Stimulated activated CD8-positive, alpha-beta memory T cell treated with anti-CD3 and anti-CD28 coated beads, Interleukin-7, amount 100 ng/mL, for 4 hours (primary cell): ENCODE data around the gene DOCK2.
A peak's percentile ranks its signal among the peaks of the same experiment; 100 is the strongest.
"Not testable (repeated sequence)": the region's sequence is repeated elsewhere in the genome, so short reads cannot be mapped to it uniquely, and the experiment has no call there.

Experiments used
- DNase-seq, 2 donors: peaks; one replicate each; pipeline ENCODE4 v3.0.0-alpha.2; 2020; ENCODE audit warnings: low read depth in 2 of 2

Gene DOCK2

GRCh38 chr5:169637549-169638121 lies 560 bp downstream of the DOCK2 start:
- DNase-seq: peak; percentile 52 to 62

GRCh38 chr5:169641253-169641652 lies 4.2 kb downstream of the DOCK2 start:
- no peak for DNase-seq

GRCh38 chr5:169646856-169647255 lies 9.8 kb downstream of the DOCK2 start:
- no peak for DNase-seq

GRCh38 chr5:169647566-169647965 lies 10.5 kb downstream of the DOCK2 start:
- no peak for DNase-seq

- no peak for DNase-seq
Measured at GRCh38 chr5:169648725-169649310, 11.7 kb downstream of the DOCK2 start.

GRCh38 chr5:169649486-169649885 lies 12.4 kb downstream of the DOCK2 start:
- DNase-seq: no peak

GRCh38 chr5:169650701-169651331 lies 13.7 kb downstream of the DOCK2 start:
- no peak for DNase-seq

- no peak for DNase-seq
Measured at GRCh38 chr5:169651526-169651925, 14.5 kb downstream of the DOCK2 start.

- DNase-seq: no peak
Measured at GRCh38 chr5:169652057-169652456, 15.0 kb downstream of the DOCK2 start.

- no peak for DNase-seq
Measured at GRCh38 chr5:169653091-169653490, 16.0 kb downstream of the DOCK2 start.

GRCh38 chr5:169655353-169655752 lies 18.3 kb downstream of the DOCK2 start:
- DNase-seq: no peak

- no peak for DNase-seq
Measured at GRCh38 chr5:169656125-169656901, 19.2 kb downstream of the DOCK2 start.

- no peak for DNase-seq
Measured at GRCh38 chr5:169657127-169657526, 20.1 kb downstream of the DOCK2 start.

- not testable (repeated sequence) for DNase-seq
Measured at GRCh38 chr5:169662451-169662850, 25.4 kb downstream of the DOCK2 start.

GRCh38 chr5:169663537-169663936 lies 26.5 kb downstream of the DOCK2 start:
- DNase-seq: no peak

GRCh38 chr5:169666365-169666764 lies 29.3 kb downstream of the DOCK2 start:
- DNase-seq: no peak

- no peak for DNase-seq
Measured at GRCh38 chr5:169667896-169668674, 31.0 kb downstream of the DOCK2 start.

GRCh38 chr5:169668732-169669131 lies 31.7 kb downstream of the DOCK2 start:
- no peak for DNase-seq

GRCh38 chr5:169670769-169671525 lies 33.9 kb downstream of the DOCK2 start:
- no peak for DNase-seq

- DNase-seq: no peak
Measured at GRCh38 chr5:169682026-169682425, 45.0 kb downstream of the DOCK2 start.

- no peak for DNase-seq
Measured at GRCh38 chr5:169686137-169686536, 49.1 kb downstream of the DOCK2 start.
